Smooth muscle cell (in vitro differentiated cells): ENCODE data around the gene USP6NL. TPM values are rescaled to one million over a fixed set of nuclear protein-coding genes. Genes with fewer than 3 reads are reported as not detected.

Experiments
- DNase-seq: peaks from one replicate; lab custom pipeline; 2025; ENCODE audit not compliant: unreplicated experiment; lab: John Stamatoyannopoulos, UW
- H2AFZ ChIP-seq: fragments of 200-600 bp; sonication (generic); 2 replicates; pipeline ENCODE4 v1.6.0; 2016; ENCODE audit warnings: antibody characterized with exemption, low read depth, mild to moderate bottlenecking
- H3F3A ChIP-seq: fragments of 200-600 bp; sonication (generic); 2 replicates; pipeline ENCODE4 v1.6.0; 2017; ENCODE audit warnings: antibody characterized with exemption, low read depth
- H3K27ac ChIP-seq: fragments of 200-600 bp; sonication (generic); 2 replicates; pipeline ENCODE4 v1.5.1; 2016; ENCODE audit warnings: low read depth, mild to moderate bottlenecking
- H3K27me3 ChIP-seq: fragments of 200-600 bp; sonication (generic); 2 replicates; pipeline ENCODE4 v1.6.1; 2016; ENCODE audit warnings: low read depth, mild to moderate bottlenecking
- H3K36me3 ChIP-seq: fragments of 200-600 bp; sonication (generic); 2 replicates; pipeline ENCODE4 v1.5.1; 2016; ENCODE audit warnings: low read depth
- H3K4me1 ChIP-seq: fragments of 200-600 bp; sonication (generic); 2 replicates; pipeline ENCODE4 v1.5.1; 2016; ENCODE audit warnings: low read depth
- H3K4me2 ChIP-seq: fragments of 200-600 bp; sonication (generic); 2 replicates; pipeline ENCODE4 v1.6.0; 2016; ENCODE audit warnings: mild to moderate bottlenecking
- H3K4me3 ChIP-seq: fragments of 200-600 bp; sonication (generic); 2 replicates; pipeline ENCODE4 v1.5.1; 2016; ENCODE audit warnings: mild to moderate bottlenecking
- H3K79me2 ChIP-seq: fragments of 200-600 bp; sonication (generic); 2 replicates; pipeline ENCODE4 v1.6.0; 2016; ENCODE audit warnings: low read depth, mild to moderate bottlenecking
- H3K9ac ChIP-seq: fragments of 200-600 bp; sonication (generic); 2 replicates; pipeline ENCODE4 v1.6.0; 2016; ENCODE audit warnings: low read depth
- H3K9me3 ChIP-seq: fragments of 200-600 bp; sonication (generic); replicated peaks from 2 replicates; pipeline ENCODE4 v1.5.1; 2016; ENCODE audit warnings: low read depth
- H4K20me1 ChIP-seq: fragments of 200-600 bp; sonication (generic); 2 replicates; pipeline ENCODE4 v1.6.0; 2016; ENCODE audit warnings: low read depth
- CTCF ChIP-seq: fragments of 200-600 bp; sonication (generic); IDR thresholded peaks from 2 replicates; pipeline ENCODE4 v1.5.1; 2017; ENCODE audit warnings: borderline replicate concordance, mild to moderate bottlenecking, antibody characterized with exemption; ENCODE audit not compliant: insufficient read depth, poor library complexity, severe bottlenecking
- WGBS: methylation state at CpG from one replicate; pipeline ENCODE4 v1.1.7; 2016; ENCODE audit warnings: low lambda C conversion rate; 5-methylcytosine and 5-hydroxymethylcytosine counted together
- polyA plus RNA-seq: library from polyadenylated mRNA; unstranded; fragments of >200 nt; fragmentation: Nextera tagmentation; extraction: Ambion mirVana; gene quantifications from 2 replicates; pipeline ENCODE4 v1.2.1, GENCODE V29; 2016
- total RNA-seq: library from RNA; depleted of rRNA; stranded (reverse); fragments of >200 nt; gene quantifications from 2 replicates; pipeline ENCODE4 v1.2.3, GENCODE V29; 2014

Gene USP6NL
- total and polyA plus RNA-seq, 2 experiments from 2014 or later, result 12.0 to 32.8 TPM

DNA sequence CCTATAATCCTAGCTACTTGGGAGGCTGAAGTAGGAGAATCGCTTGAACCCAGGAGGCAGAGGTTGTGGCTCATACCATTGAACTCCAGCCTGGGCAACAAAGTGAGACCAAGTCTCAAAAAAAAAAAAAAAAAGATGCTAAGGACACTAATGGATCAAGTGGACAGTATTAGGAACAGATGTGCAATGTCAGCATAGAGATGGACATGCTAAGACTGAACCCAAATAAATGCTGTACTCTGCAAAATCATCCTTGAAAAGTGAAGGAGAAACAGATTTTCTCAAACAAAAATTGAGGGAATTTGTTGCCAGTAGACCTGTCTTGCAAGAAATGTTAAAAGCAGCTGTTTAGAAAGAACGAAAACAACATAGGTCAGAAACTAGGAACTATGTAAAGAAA is 194.5 kb downstream of the USP6NL start:
- H3K9me3 ChIP-seq, result no peaks in the 10 kb centered on the region
- no peaks in the 10 kb centered on the region for H3F3A ChIP-seq
- H2AFZ ChIP-seq, result no peak overlapping the region
- WGBS, result 98% methylated on average over 2 of the region's 2 CpGs
- H3K27me3 ChIP-seq, result no peaks in the 10 kb centered on the region
- no peaks in the 10 kb centered on the region for H3K79me2 ChIP-seq
- no peak overlapping the region for H3K4me3 ChIP-seq
- no peak overlapping the region for H3K9ac ChIP-seq
- no peaks in the 10 kb centered on the region for H3K36me3 ChIP-seq
- no peak for TF ChIP-seq CTCF
- H4K20me1 ChIP-seq, result no peaks in the 10 kb centered on the region
- no peak overlapping the region for H3K4me2 ChIP-seq
- H3K27ac ChIP-seq, result no peak overlapping the region
- H3K4me1 ChIP-seq, result no peaks in the 10 kb centered on the region
- DNase-seq, result no peak

DNA sequence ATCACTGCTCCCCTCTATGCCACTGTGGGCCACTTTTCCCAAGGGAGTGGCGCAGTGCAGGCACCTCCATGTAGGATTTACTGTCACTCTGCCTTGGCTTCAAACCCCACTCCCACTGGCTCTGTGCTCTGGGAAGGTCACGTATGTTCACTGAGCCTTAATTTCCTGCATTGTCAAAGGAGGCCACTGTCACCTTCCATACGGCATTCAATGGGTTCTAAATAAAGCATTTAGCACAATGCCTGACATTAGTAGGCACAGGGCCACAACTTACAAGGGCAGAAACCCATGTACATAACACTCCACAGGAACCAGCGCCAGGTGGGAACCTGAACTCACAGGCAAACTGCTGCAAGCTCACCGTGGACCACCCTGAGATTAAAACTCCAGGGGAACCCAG is 196.4 kb downstream of the USP6NL start:
- Histone ChIP-seq H3K4me2 (no peak overlapping the region), H3K36me3 (no peaks in the 10 kb centered on the region), H3K27ac (no peak overlapping the region), H3K4me3 (no peak overlapping the region), H3K9me3 (no peaks in the 10 kb centered on the region), H4K20me1 (no peaks in the 10 kb centered on the region), H3F3A (no peaks in the 10 kb centered on the region), H3K4me1 (no peaks in the 10 kb centered on the region), H3K79me2 (no peaks in the 10 kb centered on the region), H2AFZ (no peak overlapping the region), H3K27me3 (no peaks in the 10 kb centered on the region), H3K9ac (no peak overlapping the region)
- no peak for TF ChIP-seq CTCF
- DNase-seq, result no peak
- 88% methylated on average over 5 of the region's 5 CpGs for WGBS

DNA sequence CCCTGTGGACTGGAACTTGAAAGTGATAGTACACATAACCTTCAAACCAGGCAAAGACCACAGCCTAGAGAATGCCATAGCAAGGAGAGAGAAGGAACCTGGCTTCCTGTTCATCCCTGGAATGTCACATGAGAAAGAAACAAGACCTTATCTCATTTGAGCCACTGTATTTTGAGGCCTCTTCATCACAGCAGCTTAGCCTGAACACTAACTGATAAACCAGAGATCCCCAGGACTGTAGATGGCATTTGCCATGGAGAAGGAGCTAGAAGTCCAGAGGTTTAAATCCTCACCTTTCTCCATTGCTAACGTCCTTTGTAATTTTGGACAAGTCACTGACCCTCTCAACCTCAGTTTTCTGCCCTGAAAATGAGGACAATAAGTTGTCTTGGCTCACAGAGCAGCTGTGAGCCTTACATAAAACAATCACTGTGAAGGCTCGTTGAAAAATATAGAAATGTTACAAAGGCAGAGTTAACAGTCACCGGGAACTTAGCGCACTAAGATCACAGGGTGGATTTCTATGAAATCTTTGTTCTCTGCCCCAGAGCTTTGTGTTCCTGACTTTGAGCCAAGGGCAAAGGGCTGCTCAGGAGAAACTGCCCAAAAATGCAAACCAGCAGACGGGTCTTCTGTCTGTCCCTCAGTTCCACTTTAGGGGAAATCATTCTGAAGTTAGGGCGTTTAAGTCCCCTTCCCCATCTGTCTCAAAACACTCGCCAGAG is 197.0 kb downstream of the USP6NL start:
- no peak for DNase-seq
- H3K27ac ChIP-seq, result no peak overlapping the region
- WGBS, result 87% methylated on average over 7 of the region's 7 CpGs
- no peaks in the 10 kb centered on the region for H3K4me1 ChIP-seq
- H3K36me3 ChIP-seq, result no peaks in the 10 kb centered on the region
- no peaks in the 10 kb centered on the region for H4K20me1 ChIP-seq
- H3K4me3 ChIP-seq, result no peak overlapping the region
- no peaks in the 10 kb centered on the region for H3K79me2 ChIP-seq
- H2AFZ ChIP-seq, result no peak overlapping the region
- no peaks in the 10 kb centered on the region for H3F3A ChIP-seq
- H3K9me3 ChIP-seq, result no peaks in the 10 kb centered on the region
- H3K9ac ChIP-seq, result no peak overlapping the region
- no peaks in the 10 kb centered on the region for H3K27me3 ChIP-seq
- no peak overlapping the region for H3K4me2 ChIP-seq
- no peak for TF ChIP-seq CTCF
